Measurements from ENCODE around the gene SERINC5. TPM values are rescaled to one million over a fixed set of nuclear protein-coding genes. Genes with fewer than 3 reads are reported as not detected.
A peak's percentile ranks its signal among the peaks of the same experiment; 100 is the strongest.
"Not testable (repeated sequence)": the region's sequence is repeated elsewhere in the genome, so short reads cannot be mapped to it uniquely, and the experiment has no call there.

SERINC5 gene
- total and polyA plus RNA-seq, 2 donors (not counting 3 experiments of a cell fraction or from before 2014, with no cell fraction given), result 3.2 to 10.1 TPM

- H3K27me3 ChIP-seq (ENCODE audit: control insufficient read depth in 2 of 2, insufficient read depth in 2 of 2, low read length in 2 of 2), result no peaks in the 10 kb centered on the region
- H2AFZ ChIP-seq (ENCODE audit: low read depth, low read length), result no peak overlapping the region
- dilution Hi-C loops (cut with MboI; ENCODE audit: extremely low pct_ligation_motif_present, low sequenced_read_pairs) (no loop called here), intact Hi-C loops (cut with micrococcal nuclease) (no loop called here)
- no peaks in the 10 kb centered on the region for H3K36me3 ChIP-seq (ENCODE audit: control insufficient read depth in 2 of 2, extremely low read depth in 1 of 2, insufficient read depth in 2 of 2, low read length in 2 of 2)
- H3K27ac ChIP-seq (ENCODE audit: insufficient read depth, low read depth, low read length), result no peak overlapping the region
- DNase-seq (ENCODE audit: low read depth, low spot score) (peak; percentile 19), FAIRE-seq (no peak)
- H3K79me2 ChIP-seq (ENCODE audit: control insufficient read depth, insufficient read depth, low read length), result no peaks in the 10 kb centered on the region
- H3K4me3 ChIP-seq (replicated peaks in 1 of 3; ENCODE audit: insufficient read depth in 1 of 3, low read depth in 1 of 3, low read length in 3 of 3), result no peak overlapping the region
- BruUV-seq (replicated peaks), result no TSS peak
- TF ChIP-seq, protein P1, sequence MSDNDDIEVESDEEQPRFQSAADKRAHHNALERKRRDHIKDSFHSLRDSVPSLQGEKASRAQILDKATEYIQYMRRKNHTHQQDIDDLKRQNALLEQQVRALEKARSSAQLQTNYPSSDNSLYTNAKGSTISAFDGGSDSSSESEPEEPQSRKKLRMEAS (IDR thresholded peaks at IDR 0.05; ENCODE audit: insufficient read depth, insufficient read length), result no peak
- TF ChIP-seq FOS (IDR thresholded peaks at IDR 0.05; ENCODE audit: borderline replicate concordance, insufficient read depth, low read length) (no peak), POLR2AphosphoS5 (IDR thresholded peaks at IDR 0.05; ENCODE audit: insufficient read depth, low read depth, low read length) (no peak), JUN (IDR thresholded peaks at IDR 0.05; ENCODE audit: borderline replicate concordance, insufficient read depth, insufficient read length, low read depth) (no peak), GATA2 (IDR thresholded peaks at IDR 0.05; ENCODE audit: insufficient read depth, insufficient read length, low read depth, low read length) (no peak), POLR2A (IDR thresholded peaks at IDR 0.05; ENCODE audit: low read depth, low read length) (no peak), EZH2 (IDR thresholded peaks at IDR 0.05; ENCODE audit: borderline replicate concordance, low read depth, low read length, severe bottlenecking) (no peak), MYC (IDR thresholded peaks at IDR 0.05; ENCODE audit: low read depth, low read length) (no peak)
- TF ChIP-seq, protein P2, sequence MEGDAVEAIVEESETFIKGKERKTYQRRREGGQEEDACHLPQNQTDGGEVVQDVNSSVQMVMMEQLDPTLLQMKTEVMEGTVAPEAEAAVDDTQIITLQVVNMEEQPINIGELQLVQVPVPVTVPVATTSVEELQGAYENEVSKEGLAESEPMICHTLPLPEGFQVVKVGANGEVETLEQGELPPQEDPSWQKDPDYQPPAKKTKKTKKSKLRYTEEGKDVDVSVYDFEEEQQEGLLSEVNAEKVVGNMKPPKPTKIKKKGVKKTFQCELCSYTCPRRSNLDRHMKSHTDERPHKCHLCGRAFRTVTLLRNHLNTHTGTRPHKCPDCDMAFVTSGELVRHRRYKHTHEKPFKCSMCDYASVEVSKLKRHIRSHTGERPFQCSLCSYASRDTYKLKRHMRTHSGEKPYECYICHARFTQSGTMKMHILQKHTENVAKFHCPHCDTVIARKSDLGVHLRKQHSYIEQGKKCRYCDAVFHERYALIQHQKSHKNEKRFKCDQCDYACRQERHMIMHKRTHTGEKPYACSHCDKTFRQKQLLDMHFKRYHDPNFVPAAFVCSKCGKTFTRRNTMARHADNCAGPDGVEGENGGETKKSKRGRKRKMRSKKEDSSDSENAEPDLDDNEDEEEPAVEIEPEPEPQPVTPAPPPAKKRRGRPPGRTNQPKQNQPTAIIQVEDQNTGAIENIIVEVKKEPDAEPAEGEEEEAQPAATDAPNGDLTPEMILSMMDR (IDR thresholded peaks at IDR 0.05; ENCODE audit: extremely low read depth in 1 of 2, insufficient read depth in 1 of 2, low read depth in 1 of 2, low read length in 2 of 2), result no peak
- ChIA-PET CTCF (interaction anchor here (1.3 to 1.6 kb wide), 3 partner anchors 18 to 120 kb away, joined by 3 to 7 read pairs (median 3); no protein-coding TSS in a partner anchor), POLR2A (interaction anchor here (1.0 kb wide), 1 partner anchor 591 kb away, joined by 5 read pairs; no protein-coding TSS in a partner anchor)
- H4K20me1 ChIP-seq (replicated peaks; ENCODE audit: control insufficient read depth, extremely low read depth, insufficient read depth, low read length), result no peaks in the 10 kb centered on the region
- H3K9me3 ChIP-seq (replicated peaks; ENCODE audit: control insufficient read depth, insufficient read depth, low read length), result no peaks in the 10 kb centered on the region
- no peak overlapping the region for H3K4me2 ChIP-seq (ENCODE audit: insufficient read depth, low read length)
- H3K9ac ChIP-seq (replicated peaks; ENCODE audit: extremely low read depth, insufficient read depth, low read length), result no peak overlapping the region
- H3K9me1 ChIP-seq (replicated peaks; ENCODE audit: control insufficient read depth, extremely low read depth, insufficient read depth, low read length), result no peaks in the 10 kb centered on the region
- no peaks in the 10 kb centered on the region for H3K4me1 ChIP-seq (ENCODE audit: control insufficient read depth, extremely low read depth, insufficient read depth, low read length)
Measured at GRCh38 chr5:80187421-80188090, 68.3 kb downstream of the SERINC5 start.

- H4K20me1 ChIP-seq (replicated peaks; ENCODE audit: control insufficient read depth, extremely low read depth, insufficient read depth, low read length); H3K9ac ChIP-seq (replicated peaks; ENCODE audit: extremely low read depth, insufficient read depth, low read length); H3K9me1 ChIP-seq (replicated peaks; ENCODE audit: control insufficient read depth, extremely low read depth, insufficient read depth, low read length); H3K4me1 ChIP-seq (ENCODE audit: control insufficient read depth, extremely low read depth, insufficient read depth, low read length); H3K4me3 ChIP-seq (replicated peaks in 1 of 3; ENCODE audit: insufficient read depth in 1 of 3, low read depth in 1 of 3, low read length in 3 of 3); H3K27ac ChIP-seq (ENCODE audit: insufficient read depth, low read depth, low read length); intact Hi-C loops (cut with micrococcal nuclease); CTCF ChIA-PET; H3K4me2 ChIP-seq (ENCODE audit: insufficient read depth, low read length); BruUV-seq (replicated peaks); H3K27me3 ChIP-seq (ENCODE audit: control insufficient read depth in 2 of 2, insufficient read depth in 2 of 2, low read length in 2 of 2); H3K79me2 ChIP-seq (ENCODE audit: control insufficient read depth, insufficient read depth, low read length); H3K36me3 ChIP-seq (ENCODE audit: control insufficient read depth in 2 of 2, extremely low read depth in 1 of 2, insufficient read depth in 2 of 2, low read length in 2 of 2); H3K9me3 ChIP-seq (replicated peaks; ENCODE audit: control insufficient read depth, insufficient read depth, low read length); POLR2A ChIA-PET; FAIRE-seq; dilution Hi-C loops (cut with MboI; ENCODE audit: extremely low pct_ligation_motif_present, low sequenced_read_pairs); H2AFZ ChIP-seq (ENCODE audit: low read depth, low read length); DNase-seq (ENCODE audit: low read depth, low spot score): not testable (repeated sequence)
Measured at GRCh38 chr5:80185535-80185934, 70.3 kb downstream of the SERINC5 start.

Data from endothelial cell of umbilical vein (primary cell).